ENCODE data around the gene TIAM2.

The TIAM2 gene

DNA sequence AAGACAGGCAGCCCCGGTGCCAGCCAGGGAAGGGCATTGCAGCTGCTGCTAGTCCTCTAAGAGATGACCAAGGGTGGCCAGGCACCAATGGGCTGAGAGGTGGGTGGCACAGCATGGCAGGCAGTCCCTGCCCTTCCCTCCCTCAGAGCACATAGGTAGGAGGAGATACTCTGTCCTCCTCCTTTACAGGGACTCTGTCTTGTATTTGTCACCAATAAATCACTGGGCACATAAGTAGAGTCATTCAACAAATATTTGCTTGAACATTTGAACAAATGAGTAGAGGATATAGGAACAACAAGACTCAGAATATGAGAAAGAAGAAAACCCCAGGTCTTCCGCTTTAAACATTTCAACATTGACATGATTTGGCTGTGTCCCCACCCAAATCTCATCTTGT, 199.3 kb downstream of the TIAM2 start:
- no peak for TF ChIP-seq CTCF (IDR thresholded peaks at IDR 0.05; ENCODE audit: control extremely low read depth, extremely low read depth, low read depth, missing control alignments)
- DNase-seq (ENCODE audit: extremely low spot score) = no peak
- POLR2A ChIA-PET = no interaction called here
- CTCF ChIA-PET = interaction anchor here (1.3 kb wide), 1 partner anchor 17 kb away, joined by 4 read pairs; no protein-coding TSS in a partner anchor

- ChIA-PET CTCF (interaction anchor here (1.3 to 1.4 kb wide), 2 partner anchors 18 to 47 kb away, joined by 4 read pairs; no protein-coding TSS in a partner anchor), POLR2A (no interaction called here)
- no peak for DNase-seq (ENCODE audit: extremely low spot score)
- no peak for TF ChIP-seq CTCF (IDR thresholded peaks at IDR 0.05; ENCODE audit: control extremely low read depth, extremely low read depth, low read depth, missing control alignments)
Measured at GRCh38 chr6:155195903-155196302, 200.8 kb downstream of the TIAM2 start.

- DNase-seq (ENCODE audit: extremely low spot score) = no peak
- ChIA-PET CTCF (interaction anchor here (1.0 to 1.5 kb wide), 3 partner anchors 14 to 49 kb away, joined by 3 to 4 read pairs (median 3); no protein-coding TSS in a partner anchor), POLR2A (no interaction called here)
- TF ChIP-seq CTCF (IDR thresholded peaks at IDR 0.05; ENCODE audit: control extremely low read depth, extremely low read depth, low read depth, missing control alignments) = no peak
Measured at GRCh38 chr6:155196911-155197310, 201.8 kb downstream of the TIAM2 start.

- no peak for DNase-seq (ENCODE audit: extremely low spot score)
- ChIA-PET POLR2A (no interaction called here), CTCF (interaction anchor here (1.0 to 1.5 kb wide), 2 partner anchors 20 to 48 kb away, joined by 3 to 4 read pairs; no protein-coding TSS in a partner anchor)
- no peak for TF ChIP-seq CTCF (IDR thresholded peaks at IDR 0.05; ENCODE audit: control extremely low read depth, extremely low read depth, low read depth, missing control alignments)
Measured at GRCh38 chr6:155197932-155198331, 202.8 kb downstream of the TIAM2 start.

GRCh38 chr6:155200012-155200411, 204.9 kb downstream of the TIAM2 start:
- TF ChIP-seq CTCF (IDR thresholded peaks at IDR 0.05; ENCODE audit: control extremely low read depth, extremely low read depth, low read depth, missing control alignments) = no peak
- peak; percentile 56 for DNase-seq (ENCODE audit: extremely low spot score)
- CTCF ChIA-PET = no interaction called here
- POLR2A ChIA-PET = no interaction called here

DNA sequence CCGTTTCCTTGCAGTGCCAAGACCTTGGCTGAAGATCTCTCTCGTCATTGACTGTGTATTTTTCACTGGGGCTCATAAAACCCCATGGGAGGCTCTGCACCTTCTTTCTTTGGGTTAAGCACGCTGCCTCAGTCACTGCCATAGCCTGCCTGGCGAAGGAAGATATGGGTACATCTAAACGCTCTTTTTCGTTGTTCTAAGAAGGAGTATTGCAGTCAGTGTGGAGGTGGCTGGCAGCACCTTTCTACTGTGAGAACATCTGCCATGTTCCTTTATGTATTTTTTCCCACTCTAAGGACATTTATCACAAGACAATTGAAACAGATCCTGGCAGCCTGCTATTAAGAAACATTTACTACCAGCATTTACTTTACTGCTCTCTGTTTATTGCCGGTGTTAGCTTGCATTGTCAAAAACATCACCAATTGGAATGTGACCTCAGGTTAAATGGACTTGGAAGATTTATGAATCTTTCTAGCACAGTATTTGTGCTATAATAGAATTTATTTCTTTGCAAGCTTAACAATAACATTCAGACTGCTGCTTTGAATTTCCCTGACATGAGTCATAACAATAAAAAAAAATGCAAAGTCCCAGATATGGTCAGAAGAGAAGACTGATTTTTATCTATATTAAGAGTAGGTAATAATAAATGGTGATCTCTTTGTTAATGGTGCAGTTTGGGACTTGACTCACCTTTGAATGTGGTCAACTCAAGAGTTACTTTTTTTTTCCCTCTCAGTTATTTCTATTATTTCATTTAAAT, 206.5 kb downstream of the TIAM2 start:
- no peak for DNase-seq (ENCODE audit: extremely low spot score)
- CTCF ChIA-PET = interaction anchor here (1.7 kb wide), 1 partner anchor 24 kb away, joined by 7 read pairs; no protein-coding TSS in a partner anchor
- no peak for TF ChIP-seq CTCF (IDR thresholded peaks at IDR 0.05; ENCODE audit: control extremely low read depth, extremely low read depth, low read depth, missing control alignments)
- POLR2A ChIA-PET = no interaction called here
